Left renal cortex interstitium (tissue), 4 donors: ENCODE data around the gene CUX1. TPM values are rescaled to one million over a fixed set of nuclear protein-coding genes. Genes with fewer than 3 reads are reported as not detected.
"Not testable (repeated sequence)": the region's sequence is repeated elsewhere in the genome, so short reads cannot be mapped to it uniquely, and the experiment has no call there.

Experiments
- DNase-seq, 4 donors: peaks; one replicate each; pipeline ENCODE4 v3.0.0-alpha.2; 2013; ENCODE audit warnings: low read depth in 4 of 4, low spot score in 2 of 4, missing footprints in 1 of 4
- polyA plus RNA-seq, 4 donors: library from polyadenylated mRNA; unstranded; fragments of 120-200 nt; gene quantifications; one replicate each; pipeline ENCODE4 v1.2.1, GENCODE V29; 2013; ENCODE audit not compliant: insufficient read length in 4 of 4

Gene CUX1
- polyA plus RNA-seq, 4 donors: 79.2 to 99.7 (median 90.6) TPM

DNA sequence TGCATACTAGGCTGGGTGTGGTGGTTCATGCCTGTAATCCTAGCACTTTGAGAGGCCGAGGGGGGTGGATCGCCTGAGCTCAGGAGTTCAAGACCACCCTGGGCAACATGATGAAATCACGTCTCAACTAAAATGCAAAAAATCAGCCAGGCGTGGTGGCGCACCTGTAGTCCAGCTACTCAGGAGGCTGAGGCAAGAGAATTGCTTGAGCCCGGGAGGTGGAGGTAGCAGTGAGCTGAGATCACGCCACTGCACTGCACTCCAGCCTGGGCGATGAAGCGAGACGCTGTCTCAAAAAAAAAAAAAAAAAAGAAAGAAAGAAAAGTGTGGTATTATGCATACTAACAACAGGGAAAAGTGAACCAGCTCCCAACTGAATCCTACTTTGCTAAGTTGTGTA lies 19.3 kb upstream of the CUX1 start:
- not testable (repeated sequence) for DNase-seq

DNA sequence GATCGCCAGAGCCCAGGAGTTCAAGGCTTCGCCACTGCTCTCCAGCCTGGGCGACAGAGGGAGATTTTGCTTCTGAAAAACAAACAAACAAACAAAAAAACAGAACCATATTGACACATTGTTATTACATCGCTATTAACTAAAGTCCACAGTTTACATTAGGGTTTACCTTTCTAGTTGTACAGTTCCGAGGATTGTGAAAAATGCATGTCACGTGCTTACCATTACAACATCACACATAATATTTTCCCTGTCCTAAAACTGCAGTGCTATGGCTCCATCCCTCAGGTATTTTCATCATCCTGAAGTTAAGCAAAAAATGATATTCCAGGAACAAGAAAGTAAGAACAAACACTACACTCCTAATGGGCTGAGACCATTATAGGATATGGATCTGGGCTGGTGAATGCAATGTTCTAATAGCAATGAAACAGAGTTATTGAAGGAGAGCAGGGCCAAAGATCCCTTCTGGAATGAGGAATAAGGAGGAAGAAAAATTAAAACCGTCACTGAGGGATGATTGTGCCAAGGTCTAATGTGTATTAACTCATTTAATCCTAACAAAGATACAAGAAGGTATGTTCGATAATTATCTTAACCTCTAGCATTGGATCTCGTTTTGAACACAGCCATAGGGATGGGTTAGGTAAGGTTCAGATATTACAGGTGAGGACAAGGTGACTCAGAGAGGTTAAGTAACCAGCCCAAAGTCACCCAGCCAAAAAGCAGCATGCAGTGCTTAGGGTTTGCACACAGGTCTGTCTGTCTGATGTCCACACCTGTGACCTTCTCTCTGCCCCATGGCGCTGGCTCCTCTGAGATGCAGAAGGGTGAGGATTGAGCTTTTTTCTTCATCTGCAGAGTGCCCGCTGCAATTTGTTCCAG lies 14.0 kb upstream of the CUX1 start:
- no peak for DNase-seq

DNA sequence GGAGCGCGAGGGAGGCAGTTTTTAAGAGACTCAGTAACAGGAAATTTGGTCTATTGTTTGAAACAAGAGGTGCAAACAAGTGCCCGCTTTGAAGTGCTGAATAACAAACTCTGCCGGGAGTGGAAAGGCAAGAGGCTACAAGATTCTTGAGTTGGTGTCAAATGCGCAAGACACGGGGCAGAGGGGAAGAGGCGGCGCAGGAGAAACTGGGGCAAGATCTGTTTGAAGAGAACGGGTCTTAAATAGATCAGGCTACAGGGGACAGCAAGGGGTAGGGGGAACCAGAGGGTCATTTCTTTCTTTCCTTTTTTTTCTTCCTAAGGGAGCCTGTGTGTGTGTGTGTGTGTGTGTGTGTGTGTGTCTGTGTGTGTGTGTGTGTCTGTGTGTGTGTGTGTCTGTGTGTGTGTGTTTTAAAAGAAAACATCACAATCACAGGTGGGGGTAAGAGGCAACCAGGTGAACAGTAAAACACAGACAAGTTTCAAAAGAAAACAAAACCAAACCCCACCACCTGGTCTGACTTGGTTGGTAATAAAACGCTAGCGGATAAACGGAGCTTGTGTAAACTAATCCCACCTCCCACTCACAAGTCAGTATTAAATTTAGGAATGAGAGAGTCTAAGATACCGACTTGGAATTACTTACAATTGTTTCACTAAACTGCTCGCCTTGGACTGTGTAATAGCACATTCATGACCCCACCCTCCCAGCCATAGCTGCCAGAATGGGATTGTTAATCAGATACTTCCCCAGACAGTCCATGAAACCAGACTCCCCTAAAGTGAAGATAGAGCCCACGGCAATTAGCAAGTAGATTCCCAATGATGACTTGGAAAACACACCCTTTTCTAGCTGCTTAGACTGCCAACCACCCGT lies 13.1 kb upstream of the CUX1 start:
- no peak for DNase-seq

DNA sequence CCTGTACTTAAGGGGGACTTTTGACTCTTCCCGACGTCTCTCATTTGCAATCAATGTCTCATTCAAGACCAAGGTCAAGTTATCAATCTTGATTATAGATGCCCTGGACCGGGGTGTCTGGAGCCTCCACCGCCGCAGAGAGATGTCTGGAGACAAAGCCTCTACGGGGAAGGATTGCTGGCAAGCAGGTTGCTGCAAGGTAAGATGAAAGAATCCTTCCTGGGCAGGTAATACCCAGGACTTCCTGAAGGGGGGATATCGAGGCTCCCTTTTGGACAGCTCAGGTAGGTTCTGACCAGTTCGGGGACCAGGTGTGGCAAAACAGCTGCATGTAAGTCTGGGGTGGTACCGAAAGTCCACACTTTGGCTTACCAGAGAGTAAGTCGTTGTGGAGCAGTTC lies 12.5 kb upstream of the CUX1 start:
- no peak for DNase-seq

DNA sequence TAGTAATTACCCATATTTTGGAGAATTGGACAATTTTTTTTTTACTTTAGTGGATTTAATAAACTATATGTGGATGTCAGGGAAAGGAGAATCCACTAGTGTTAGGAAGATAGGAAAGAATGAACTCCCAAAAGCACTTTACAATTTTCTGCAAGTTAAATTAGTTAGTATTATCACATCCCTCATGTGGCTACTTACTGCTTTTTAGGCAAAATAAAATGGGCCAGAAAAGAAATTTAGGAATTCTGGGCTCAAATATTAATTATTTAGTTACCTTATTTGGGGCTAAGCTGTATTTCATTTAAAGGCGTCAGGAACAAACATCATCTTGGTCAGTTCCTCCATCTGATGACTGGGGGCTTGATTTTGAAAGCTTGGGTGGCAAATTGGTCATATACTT lies 4.8 kb upstream of the CUX1 start:
- no peak for DNase-seq

DNA sequence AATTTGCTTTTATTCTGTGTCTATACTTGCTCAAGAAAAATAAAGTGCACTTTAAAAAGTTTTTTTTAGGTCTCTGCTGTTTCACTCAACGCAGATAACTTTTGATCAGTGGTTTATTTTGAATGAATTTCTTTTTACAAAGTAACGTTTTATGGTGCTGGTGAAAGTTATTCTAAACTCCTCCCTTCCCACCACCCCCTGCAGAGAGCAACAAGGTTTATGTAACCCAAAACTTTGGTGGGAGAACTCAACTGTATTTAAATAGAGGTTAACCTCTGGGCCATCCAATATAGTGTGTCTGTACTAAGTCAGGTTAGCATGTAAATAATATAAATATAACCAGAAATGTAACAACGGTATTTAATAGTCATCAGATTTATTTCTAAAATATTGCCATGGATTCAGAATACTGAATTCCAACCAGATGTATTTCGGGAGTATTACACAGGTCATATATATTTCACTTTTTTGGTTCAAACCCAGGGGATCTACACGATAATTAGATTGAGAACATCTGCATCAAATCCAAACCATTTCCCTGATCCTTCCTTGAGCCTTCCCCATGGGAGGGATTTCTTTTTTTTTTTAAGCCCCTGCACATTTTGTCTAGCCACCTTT lies 3.9 kb upstream of the CUX1 start:
- no peak for DNase-seq

DNA sequence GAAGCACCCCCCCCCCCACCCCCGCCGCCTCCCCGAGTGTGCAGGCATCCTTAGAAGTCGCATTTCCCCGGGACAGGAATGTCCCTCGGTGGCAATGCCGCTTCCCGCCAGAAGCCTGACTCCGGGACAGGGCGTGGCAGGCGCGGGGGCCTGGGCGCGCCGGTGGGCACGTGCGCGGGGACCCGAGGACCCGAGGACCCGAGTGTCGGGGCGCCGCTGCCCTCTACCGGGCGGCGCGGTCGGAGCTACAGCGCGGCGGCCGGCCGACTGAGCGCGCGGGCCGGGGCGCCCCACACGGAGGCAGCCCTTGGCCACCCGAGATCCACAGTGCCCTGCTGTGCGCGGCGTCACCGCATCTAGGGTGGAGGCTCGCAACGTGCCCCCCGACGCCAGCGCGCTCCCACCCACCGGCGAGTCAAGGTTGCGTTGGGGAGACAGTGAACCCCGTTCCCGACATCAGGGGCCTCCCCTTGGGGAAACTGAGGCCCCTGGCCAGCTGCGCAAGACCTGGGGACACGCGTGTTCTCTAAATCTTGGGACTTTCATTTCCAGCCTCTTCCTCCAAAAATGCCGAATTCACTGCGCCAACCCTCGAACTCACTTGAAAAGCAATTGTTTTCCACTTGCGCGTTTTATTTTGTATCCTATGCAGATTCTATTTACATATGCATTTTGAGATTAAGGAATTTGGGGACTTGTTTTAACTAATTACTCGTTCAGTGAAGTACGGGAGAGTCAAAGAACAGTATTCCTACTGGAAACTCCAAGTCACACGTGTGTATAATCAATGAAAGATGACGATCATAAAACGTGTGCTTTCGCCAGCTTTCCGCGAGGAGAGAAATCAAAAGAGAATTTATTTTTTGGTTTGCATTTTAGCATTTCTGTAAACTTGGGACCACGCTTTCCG lies 3.1 kb upstream of the CUX1 start:
- no peak for DNase-seq

DNA sequence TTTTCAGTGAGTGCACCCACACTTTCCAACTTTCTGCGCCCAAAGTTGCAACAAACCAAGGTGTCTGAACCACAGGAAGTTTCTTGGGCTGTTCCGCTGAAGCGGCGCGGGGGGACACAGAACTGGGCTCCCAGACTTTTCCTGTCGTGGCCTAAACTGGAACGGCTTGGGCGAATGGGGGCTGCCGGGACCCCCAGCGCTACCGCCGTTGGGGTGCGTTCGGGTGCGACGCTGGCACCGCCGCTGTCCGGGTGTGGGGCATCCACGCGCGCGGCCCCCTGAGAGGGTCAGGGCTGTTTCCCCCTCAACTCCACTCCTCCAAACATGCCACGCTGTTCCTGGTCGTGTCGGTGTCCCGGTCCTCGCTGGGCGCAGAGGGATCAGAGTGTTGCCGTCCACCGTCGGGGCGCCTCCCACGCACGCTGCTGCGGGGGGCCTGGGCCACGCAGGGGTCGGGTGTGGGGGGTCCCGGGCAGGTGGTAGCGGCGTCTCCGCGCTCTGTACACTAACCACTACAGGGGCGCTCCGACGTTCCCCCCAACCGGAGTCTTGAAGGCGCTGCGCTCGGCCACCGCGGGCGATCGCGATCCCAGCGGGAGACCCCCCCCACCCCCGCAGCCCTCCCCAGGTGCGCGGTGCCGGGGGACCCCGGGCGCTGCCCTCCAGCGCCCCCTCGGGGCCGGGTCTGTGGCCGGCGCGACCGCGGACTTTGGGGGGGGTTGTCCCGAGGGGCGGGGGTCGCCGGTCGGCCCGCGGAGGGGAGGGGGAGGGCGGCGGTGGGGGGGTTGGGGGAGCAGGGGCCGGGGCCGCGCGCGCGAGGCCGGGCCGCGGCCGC lies 2.2 kb upstream of the CUX1 start:
- DNase-seq: no peak

DNA sequence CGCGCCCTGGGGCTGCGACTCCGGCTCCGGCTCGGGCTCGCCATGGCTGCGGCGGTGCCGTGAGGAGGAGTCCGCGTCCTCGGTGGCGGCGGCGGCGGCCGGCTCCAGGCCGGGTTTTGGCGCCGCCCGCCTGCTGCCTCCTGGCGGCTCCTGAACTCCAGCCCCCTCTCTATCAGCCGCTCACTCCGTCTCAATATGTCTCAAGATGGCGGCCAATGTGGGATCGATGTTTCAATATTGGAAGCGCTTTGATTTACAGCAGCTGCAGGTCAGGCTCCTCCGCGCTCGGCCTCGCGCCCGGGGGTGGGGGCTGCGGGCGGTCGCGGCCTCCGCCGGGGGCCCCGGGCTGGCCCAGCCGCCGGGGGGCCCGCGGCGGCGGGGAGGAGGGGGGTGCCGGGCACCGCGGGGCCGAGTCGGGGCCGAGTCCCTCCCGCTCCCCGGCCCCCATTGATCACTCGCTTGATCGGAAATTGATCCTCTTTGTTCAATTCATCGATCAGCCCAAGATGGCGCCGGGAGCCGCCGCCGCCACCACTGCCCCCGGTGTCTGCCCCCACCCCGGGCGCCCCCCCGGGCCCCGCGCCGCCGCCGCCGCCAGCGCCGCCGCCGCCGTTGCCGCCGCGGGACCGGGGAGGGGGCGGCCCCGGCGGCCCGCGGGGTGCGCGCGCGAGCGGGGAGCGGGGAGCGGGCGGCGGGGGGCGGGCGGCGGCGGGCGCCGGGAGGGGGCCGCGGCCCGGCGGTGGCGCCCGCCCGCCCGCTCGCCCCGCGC lies 1.4 kb upstream of the CUX1 start:
- DNase-seq: no peak

DNA sequence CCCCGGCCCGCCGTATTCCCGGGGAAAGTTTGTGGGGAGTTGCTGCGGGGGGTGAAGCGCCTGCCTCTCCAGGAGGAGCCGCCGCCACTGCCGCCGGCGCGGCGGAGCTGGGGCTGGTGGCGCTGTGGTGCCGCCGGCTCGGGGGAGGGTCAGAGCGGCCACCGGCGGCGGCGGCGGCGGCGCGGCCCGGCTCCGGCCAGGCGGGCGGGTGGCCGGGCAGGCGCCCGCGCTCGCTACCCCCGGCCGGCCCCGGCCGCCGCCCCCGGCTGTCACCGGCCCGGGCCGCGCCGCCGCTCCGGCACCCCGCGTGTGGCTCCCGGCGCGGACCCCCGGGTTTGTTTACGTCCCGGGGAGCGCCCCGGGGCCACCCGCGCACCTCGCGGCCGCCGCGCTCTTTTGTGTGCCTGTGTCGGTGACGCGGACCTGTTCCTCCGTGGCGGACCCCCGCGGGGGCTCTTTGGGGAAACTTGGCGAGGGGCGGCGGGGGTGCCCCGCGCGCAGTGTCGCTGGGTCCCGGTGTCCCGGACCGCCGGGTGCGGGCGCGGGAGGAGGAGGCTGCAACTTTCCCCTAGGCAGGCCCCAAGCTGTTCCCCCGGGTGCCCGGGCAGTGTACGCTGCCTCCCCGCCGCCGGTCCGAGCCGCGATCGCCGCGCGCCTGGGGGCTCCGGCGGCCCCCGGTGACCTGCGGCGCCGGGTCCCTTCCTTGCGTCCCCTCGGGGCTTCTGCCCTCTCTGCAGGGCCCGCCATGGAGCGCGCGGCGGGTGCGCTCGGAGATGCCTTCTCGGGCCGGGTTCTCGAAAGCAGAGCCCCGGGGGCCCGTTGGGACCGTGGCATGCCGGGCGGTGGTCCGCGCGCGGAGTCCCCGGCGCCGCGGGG lies 593 bp upstream of the CUX1 start:
- DNase-seq: no peak

DNA sequence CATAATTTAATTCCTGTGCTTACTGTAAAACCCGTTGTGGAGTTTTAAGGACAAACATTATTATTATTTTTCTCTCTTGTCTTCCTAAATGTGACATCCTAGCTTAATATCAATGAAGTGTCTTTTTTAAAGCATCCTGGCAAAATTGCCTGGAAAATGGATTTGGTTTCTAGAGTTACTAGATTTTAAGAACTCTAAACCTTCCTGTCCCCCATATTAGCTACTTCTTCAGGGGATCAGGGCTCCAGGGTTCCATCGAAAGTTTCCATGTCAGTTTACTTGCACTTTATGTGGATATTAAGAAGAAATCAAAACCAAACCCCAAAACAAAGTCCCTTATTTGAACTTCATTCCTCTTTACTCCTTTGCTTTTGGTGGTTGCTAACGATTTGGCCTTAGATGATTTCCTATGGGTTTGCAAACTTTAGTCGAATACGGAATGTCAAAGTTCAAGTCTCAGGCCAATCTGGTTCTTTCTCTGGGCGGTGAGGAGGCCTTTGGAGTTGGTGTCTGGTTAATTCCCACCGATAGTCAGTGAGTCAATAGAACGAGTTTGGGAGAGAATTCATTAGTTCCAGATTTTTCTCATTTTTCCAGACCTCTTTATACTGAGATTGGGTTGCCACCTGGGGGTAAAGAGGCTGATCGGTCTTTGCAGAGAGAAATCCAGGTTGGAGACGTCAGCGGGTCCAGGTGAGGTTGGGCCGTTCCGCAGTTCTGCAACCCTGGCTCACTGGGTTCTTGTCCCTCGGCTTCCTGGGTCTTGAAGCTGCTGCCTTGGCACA lies 1.1 kb downstream of the CUX1 start:
- no peak for DNase-seq

DNA sequence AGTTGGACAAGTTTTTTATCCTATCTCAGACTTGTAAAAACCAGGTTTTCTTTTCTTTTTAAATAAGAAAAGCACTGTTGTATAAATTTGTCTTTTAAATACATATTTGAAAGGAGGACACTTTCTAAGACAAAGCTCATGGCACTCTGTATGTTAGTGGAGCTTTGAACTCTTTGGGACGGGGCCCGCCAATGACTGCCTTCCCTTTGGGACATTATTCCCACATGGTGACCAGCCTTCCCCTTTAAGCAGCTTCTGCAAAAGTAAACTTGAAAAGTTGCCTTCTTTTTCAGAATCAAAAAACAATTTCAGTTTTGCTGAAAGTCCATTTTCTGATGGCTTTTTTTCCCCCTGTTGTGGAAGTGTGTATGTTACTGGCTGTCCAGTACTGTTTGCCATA lies 1.8 kb downstream of the CUX1 start:
- no peak for DNase-seq

DNA sequence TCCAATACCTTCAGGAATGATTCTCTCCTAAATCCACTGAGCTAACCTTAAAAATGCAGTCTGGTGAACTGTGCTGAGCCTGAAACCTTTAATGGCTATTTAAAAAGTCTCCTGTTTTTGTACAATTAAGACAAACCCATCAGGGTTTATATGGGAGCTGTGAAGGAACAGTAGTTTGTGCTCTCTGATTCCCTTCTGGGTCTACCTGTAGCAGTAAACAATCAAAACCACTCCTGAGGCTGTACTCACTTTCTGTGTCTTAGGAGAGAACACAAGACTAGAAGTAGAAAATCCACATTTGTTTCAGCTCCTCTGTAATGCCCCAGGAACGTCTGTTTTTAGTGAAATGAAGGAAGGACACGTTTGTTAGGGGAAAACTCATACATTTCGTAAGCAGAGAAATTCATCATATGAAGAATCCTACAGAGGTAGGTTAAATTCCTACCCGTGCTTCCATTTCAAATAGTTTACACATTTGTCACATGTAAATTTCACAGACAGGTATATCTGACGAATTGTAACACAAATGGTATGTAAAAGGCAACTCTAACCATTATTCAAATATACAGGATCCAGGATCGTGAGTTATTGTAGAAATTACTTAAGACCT lies 2.6 kb downstream of the CUX1 start:
- DNase-seq: no peak

DNA sequence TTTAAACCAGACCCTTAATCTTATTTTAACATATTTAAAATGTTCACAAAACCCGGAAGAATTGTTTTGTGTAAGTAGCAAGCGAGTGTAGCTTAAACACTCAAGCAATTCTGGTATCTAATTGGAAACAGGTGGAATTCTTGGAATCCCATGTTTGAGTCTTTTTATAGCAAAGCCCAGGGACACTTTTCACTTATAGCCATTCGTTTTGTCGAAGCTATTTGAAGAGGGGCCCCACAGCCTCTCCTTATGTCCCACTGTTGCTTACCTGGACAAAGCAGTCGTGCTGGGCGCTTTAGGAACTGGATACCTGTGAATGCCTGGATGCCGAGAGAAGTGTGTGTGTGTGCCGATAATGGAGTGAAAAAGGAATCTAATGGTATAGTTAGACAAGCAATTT lies 3.3 kb downstream of the CUX1 start:
- DNase-seq: no peak

DNA sequence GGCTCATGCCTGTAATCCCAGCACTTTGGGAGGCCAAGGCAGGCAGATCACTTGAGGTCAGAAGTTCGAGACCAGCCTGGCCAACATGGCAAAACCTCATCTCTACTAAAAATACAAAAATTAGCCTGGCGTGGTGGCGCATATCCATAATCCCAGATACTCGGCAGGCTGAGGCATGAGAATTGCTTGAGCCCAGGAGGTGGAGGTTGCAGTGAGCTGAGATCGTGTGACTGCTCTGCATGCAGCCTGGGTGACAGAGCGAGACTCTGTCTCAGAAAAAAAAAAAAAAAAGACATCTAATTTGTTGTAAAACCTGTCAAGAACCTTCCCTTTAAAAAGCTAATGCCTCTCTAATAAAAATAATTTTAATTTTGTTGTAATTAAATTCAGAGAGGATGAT lies 5.2 kb downstream of the CUX1 start:
- not testable (repeated sequence) for DNase-seq

DNA sequence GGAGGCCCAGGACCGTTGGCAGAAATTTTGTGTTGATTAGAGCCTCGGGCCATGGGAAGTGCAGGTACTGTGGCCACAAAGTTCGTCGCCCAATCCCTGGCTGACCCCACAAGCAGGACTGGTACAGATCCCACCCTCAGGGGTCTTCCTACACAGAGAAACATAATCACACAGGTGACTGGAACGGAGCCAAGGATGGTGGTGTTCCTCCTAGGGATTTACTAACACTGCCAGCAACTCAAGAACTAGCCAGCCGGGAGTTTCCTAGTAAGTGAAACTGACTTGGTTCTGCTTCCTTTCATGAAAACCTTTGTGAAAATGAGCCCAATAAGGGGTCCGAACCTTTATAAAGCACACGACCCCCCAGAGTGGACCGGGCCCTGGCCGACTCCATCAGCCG lies 5.7 kb downstream of the CUX1 start:
- no peak for DNase-seq
